Activated CD4-positive, alpha-beta T cell treated with anti-CD3 and anti-CD28 coated beads, Interleukin-10, Interleukin-2, amounts not matched to agents 100 ng/mL and 50 ng/mL, durations not matched to agents 16 hours and 8 hours (primary cell): Measurements from ENCODE around the gene ATP8A1.
"Not testable (repeated sequence)": the region's sequence is repeated elsewhere in the genome, so short reads cannot be mapped to it uniquely, and the experiment has no call there.

ENCODE experiments used
- DNase-seq: peaks from one replicate; pipeline ENCODE4 v3.0.0-alpha.2; 2020

ATP8A1 gene

DNA sequence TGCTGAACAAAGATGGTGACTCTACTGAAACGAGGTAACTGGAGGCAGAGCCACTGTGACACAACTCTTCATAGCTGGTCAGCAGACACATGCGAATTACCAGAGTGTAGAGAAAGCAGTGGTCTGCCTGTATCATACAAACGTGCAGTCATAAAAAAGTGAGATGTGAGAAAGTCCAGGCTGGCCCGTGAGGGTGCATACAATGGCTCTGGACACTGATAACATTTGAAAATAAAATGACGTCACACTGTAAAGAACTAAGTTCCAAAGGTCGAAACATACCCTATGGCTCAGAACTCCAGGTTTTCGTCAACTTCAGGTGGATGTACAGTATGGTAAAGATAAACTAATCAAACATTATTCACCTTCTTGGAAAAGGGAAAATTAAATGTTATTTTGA, 163.9 kb downstream of the ATP8A1 start:
- DNase-seq, result no peak

DNA sequence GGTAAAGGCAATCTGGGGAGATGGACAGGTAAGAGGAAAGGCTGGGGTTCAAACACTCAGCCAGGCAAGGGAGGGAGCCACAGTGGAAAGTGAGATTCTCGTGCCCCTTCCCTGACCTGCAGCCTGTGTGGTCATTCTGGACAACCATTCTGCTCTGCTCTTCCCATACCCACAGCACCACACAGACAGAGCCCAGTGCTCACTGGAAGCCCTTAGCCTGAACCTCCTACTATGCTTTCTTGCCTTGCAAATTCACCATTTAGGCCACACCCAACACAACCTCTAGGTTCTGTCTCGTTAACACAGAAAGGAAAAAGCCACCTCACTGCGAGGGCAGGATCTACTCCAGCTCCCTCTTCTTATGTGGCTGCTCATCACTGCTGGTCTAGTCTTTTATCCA, 166.9 kb downstream of the ATP8A1 start:
- DNase-seq, result no peak

DNA sequence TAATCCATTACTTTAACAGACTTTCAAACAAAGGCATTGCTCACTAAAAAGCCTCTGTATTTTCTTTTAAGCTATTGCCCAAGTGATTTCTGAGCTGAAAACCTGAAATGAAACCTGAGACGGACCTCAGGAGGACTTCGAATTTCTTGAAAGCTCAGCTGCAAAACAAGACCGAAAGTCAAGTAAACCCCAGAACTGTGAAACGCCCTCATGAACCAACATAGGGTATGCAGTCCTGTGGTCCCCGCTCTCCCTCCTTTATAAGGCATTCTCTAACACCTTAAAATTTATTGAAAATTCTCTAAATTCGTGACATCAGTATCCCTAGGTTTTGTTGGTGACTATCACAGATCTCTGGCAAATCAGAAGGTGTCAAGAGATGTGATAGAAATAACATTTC, 167.8 kb downstream of the ATP8A1 start:
- DNase-seq, result no peak

DNA sequence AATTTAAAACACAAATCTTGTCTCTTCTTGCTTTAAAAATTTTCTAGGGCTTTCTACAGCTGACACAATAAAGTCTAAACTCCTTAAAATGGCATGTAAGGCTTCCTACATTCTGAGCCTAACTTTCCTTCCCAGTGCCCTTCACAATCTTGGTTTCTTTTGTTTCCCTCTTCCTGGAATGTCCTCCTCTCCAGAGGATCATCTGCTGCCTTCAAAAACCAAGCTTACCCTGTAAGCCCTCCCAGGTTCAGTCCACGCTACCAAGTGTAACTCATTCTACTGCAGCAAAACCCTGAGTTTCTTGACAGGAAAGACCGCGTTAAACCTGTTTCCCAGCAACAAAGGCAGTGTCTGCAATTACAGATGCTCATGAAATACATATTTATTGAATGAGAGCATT, 168.4 kb downstream of the ATP8A1 start:
- DNase-seq, result no peak

DNA sequence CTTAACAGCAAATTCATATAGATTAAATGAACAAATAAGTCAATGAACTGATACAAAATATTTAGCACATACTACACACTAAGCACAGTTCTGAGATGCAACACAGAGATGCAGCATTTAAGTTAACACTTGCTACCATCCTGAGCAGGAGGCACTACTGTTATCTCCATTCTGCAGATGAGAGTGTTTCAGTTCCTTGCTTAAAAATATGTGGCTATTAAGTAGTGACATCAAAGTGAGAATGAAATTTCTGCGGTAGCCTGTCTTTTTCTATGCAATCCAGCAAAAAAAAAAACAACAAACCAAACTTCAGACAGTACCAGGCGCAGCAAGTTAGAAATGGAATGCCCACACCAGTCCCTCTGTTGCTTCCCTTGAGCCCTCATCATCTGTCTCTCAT, 168.8 kb downstream of the ATP8A1 start:
- DNase-seq, result no peak

DNA sequence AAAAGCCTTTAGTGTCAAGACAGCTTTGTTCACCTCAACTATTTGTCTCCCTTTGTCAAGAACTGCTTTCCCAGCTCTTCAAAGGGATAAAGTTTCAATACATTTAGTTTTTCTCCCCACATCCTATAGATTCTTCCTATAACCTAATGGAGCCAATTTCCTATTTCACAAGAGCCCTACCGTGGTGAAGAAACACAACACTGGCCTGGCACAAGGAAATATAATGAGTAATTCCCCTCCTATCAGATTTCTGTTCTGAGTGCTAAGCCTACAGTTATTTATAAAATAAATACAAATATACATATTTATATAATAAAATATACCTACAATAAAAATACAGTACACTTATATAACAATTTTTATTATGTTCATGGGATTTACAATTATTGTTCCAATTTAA, 169.7 kb downstream of the ATP8A1 start:
- DNase-seq, result no peak

DNA sequence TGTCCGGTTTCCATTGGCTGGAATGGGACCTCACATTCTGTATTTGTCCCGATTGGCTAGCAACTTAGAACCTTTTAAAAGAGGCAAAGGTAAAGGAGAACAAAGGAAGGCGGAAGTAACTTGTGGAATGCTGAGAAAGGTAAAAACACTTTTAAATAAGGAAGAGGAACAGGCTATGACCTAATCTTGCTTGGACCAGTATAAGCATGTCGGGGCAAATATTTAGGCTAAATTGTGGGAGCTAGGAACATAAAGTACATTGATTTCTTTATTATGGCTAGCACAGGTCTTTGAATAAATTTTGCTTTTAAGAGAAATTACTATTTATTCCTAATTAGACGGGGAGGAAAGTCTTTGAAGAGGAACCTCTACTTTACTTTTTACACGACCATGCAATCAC, 170.7 kb downstream of the ATP8A1 start:
- DNase-seq, result not testable (repeated sequence)

DNA sequence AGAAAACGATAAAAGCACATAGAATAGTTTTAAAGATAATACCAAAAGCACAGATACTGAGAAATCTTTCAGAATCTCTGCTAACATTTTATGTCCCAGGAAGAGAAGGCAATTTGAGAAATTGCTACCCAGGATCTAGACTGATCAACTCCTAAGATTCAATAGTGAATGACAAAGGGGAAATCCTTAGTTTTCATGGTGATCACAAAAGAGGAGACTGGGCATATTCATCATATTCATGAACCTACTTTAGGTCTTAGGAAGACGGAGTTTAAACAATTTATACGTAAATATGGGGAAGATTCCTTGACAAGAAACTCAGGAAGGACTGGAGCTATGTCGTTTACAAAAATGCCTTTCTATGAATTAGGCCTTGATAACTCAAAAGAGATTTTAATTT, 172.3 kb downstream of the ATP8A1 start:
- no peak for DNase-seq

DNA sequence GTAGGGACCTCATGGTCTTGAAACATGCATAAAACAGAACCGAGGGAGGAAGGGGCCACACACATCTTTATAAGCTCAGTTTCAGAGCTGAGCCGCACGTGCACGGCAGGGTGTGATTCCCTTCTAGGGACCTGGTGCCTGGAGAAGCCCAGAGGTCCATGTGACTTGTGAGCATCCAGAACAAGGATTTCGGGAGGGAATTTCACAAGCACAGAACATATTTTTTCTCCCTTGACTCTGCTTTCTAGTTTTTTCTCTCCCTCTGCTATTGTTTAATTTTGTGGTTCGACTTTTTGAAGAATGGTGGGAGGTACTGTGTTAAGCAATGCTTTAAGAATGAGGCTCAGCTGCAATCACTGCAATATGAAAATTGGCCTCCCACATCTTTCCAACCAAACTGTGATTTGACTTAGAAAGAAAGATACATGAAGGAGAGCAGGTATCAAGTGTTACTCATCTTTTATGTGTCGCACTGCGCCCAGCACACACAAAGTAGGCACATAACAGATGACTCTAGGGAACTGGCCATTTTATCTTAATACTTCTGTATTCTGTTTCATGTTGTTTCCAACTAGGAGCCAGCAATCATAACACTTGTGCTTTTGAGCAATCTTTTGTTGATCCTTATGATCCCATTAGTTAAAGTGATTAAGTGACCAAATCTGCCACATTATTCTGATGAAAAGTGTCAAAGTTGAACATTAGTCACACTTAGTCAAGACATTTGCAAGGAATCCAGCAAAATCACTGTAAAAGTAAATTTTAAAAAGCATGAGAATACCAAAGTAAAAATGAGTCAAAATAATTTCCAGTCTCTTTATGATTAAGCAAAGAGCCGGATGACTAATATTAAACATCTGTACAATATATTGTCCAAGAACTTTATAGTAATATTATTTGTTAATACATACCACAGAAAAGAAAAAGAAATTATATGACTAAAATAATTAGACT, 173.2 kb downstream of the ATP8A1 start:
- no peak for DNase-seq

DNA sequence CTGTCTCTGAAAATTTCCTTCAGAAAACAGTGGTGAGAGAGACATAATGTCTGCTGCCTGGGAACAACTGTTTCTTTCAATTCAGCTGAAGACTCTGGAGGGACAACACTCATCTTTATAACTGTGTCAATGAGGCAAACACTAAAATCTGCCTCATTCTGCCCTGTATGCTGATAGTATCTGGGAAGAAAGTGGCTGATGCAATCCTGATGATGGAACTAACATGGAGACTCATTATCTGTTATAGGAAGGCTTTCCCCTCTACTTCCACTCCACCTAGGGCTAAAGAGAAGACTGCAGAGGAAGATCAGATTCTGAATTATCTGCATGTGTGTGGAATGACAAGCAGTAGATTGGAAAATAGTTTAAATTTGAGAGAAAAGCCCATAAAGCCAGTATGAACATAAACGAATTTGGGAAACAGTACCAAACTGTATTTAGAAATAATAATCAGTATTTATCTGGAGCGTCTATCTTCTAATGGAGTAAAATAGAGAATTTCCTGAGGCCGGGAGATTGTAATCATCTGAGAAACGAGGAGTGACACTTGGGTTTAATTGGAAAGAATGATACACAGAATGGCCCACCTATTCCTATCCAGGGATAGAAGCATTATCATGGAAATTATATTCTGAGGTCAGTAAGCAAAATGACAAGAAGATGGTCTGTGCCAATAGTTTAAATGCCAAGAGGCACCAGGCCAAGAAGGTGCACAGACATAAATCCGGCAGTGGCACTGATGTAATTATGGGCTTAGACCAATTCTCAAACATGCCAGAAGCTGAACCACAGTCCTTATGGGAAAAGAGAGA, 174.2 kb downstream of the ATP8A1 start:
- DNase-seq, result no peak

DNA sequence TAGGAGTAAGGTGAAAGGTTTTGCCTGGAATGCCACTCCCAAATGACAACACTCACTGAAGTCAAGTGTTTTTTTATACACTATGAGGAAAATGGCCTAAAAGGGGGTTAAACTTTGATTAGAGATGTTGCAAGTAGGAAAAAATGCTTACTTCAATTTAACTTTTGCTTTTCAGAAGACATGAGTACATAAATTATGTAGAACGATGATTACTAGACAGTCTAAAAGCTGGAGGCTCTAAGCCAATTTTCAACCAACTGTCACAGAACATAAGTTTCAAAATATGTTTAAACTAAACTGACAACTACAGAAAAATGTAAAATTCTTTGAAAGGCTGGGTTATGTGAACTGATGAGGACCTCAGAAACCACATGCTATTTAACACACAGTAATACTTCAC, 176.2 kb downstream of the ATP8A1 start:
- no peak for DNase-seq

DNA sequence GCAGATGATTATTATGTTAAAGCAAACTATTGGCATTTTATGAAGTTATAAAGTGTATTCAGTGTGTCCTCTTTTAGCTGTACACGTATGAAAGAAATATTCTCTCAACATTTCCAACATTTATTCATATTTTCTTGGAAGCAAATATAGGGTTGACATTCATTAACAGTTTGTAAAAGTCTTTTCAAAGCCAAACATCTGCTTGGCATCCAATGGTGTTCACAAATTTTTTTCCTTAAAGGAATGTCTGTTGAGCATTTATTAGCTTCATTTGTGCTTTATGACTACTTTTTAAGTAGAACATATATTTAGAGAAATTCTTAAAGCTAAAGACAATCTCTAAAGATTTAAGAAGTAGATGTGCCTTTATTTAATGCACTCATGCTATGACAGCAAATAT, 176.6 kb downstream of the ATP8A1 start:
- no peak for DNase-seq

DNA sequence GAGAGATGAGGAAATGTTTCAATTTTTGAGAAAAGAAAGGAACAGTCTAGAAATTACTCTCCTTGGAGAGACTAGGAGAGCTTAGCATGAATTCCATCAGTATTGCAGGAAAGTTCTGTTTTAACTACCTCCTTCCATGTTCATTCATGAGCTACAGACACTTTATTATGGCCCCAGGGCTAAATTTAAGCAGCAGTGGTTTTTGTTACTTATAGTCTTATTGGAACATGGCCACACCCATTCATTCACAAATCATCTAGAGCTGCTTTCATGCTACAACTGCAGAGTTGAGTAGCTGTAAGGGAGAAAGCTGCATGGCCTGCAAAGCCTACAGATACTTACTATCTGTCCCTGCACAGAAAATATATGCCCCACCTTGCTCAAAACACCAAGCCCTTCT, 178.0 kb downstream of the ATP8A1 start:
- no peak for DNase-seq

DNA sequence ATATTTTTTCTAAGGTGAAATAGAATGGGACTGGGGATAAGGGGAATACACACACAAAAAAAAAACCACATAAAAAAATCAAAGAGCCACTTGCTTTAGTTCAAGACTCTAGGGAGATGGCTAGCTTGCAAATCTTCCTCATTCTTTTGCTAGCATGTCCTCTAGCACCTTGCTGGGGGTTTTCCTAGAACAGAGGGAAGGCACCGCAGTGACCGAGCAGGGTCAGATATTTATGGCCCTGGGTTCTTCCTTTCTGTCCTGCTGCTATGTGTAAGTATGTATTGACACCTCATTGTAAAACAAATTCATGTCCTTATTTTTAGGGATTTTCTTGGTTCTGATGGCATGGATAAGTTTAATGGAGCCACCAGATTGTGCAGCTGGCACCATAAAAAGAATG, 178.4 kb downstream of the ATP8A1 start:
- DNase-seq, result no peak

DNA sequence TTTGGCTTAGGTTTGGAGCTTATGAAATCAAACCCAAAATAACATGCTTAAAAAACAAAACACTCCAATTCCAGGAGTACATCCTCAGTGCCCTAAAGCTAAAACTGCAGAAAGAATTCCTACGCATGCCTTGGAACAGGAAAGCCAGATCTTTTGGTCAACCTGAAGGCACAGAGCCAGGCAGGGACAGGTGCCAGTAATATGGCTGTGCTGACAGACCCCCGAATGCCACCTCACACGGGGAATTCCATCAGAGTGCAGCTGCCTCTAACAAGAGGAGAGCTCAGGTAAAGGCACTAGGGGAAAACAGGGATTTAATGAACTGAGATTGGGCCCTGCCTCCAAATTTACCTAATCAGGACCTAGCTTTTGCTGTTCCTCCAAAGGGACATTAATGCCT, 182.5 kb downstream of the ATP8A1 start:
- no peak for DNase-seq

DNA sequence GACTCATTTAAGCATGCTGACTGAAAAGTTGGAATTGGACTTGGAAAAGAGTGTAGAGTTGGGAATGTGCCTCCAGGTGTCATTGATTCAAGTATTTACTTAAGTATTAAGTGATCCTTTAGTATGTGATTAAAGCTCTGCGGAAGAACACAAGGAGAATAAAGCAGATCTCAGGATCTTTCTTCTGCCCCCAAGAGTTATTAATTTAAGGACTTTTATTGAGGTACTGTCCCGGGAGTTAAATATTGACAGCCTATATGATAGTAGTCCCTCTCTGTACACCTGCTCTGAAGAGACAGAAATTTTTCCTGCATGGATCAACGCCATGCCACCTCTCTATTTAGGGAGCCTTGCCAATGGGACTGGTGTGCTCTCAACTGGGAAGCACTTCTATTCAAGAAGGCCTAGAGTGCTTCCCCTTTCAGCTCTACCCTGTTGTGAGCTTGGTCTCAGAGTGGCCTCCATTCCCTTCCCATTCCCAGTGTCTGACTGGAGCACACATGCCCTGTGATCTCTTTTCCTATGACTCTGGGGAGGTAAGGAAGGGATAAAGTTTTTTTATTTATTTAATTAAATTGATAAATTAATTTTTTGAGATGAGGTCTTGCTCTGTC, 183.7 kb downstream of the ATP8A1 start:
- no peak for DNase-seq

DNA sequence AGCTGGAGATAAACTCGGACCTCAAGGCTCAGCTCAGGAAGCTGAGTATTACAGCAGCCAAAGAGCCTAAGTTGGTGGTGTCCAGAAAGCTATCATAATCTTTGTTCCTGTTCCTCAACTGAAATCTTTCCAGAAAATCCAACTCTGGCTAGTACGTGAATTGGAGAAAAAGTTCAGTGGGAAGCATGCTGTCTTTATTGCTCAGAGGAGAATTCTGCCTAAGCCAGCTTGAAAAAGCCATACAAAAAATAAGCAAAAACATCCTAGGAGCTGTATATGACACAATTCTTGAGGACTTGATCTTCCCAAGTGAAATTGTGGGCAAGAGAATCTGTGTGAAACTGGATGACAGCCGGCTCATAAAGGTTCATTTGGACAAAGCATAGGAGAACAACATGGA, 185.0 kb downstream of the ATP8A1 start:
- DNase-seq, result no peak

DNA sequence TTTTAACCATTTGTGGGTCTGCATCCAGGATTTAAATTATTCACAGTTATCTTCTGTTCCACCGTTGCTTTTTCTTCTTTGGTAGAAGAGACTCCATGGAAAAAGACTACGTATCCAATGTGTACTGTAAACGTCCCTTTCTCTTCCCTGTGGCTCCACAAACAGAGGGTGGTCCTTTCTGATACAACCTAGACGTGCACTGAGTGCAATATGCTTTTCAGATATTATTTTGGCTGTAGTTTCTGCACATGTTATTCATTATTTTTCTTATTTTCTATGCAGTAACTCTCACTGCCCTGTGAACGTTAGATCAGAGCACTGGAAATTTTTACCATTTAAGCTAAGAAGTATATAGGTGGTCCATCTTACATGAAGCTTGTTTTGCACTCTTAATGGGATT, 186.9 kb downstream of the ATP8A1 start:
- DNase-seq, result no peak

DNA sequence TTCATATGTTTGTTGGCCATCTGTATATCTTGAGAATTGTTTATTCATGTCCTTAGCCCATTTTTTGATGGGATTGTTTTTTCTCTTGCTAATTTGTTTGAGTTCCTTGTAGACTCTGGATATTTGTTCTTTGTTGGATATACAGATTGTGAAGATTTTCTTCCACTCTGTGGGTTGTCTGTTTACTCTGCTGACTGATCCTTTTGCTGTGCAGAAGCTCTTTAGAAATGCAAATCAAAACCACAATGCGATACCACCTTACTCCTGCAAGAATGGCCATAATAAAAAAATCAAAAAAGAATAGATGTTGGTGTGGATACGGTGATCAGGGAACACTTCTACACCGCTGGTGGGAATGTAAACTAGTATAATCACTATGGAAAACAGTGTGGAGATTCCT, 189.1 kb downstream of the ATP8A1 start:
- not testable (repeated sequence) for DNase-seq

DNA sequence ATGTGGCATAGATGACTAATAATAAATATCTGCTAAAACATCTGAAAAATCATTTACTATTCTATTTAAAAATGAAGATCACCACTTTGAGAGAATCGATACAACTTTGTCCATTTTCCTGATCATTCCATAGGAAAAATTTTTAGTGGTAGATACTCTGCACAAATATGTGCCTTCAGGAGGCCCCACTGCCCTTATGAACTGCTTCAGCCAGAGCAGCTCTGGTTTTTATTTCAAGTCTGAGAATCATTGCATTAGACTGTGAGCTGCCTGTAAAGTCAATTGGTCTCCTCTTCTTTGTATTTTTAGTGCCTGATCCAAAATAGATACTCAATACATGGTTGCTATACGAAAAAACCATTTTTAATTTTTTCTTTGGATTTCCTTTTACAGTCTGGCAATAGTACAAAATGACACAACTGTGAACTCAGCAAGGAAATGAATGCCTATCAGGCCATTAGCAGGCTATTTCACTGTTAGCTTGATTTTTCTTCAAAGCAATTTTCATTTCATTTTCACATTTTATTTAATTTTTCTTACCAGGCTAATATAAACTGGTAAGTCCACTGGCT, 190.5 kb downstream of the ATP8A1 start:
- no peak for DNase-seq

DNA sequence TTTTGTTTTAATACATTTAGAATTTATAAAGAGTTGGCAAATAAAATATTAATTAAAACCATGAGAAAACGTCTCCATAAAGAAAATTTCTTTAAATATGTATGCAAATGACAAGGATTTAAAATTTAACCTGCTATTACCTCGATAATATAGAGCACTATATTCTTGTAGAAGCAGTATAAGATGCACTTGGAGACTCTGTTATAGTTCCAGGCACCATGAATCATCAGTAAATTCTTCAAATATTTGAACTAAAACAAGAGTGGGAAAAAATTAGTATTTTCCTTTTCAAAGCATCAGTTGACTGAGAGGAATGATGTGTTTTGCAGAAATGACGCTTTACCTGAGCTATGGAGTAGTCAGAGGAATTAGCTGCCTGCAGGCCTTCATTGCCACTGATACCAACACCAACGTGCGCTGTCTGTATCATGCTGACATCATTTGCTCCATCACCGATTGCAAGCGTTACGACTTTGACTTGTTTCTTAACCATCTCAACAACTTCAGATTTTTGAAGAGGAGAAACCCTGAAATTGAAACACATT, 192.3 kb downstream of the ATP8A1 start:
- no peak for DNase-seq

DNA sequence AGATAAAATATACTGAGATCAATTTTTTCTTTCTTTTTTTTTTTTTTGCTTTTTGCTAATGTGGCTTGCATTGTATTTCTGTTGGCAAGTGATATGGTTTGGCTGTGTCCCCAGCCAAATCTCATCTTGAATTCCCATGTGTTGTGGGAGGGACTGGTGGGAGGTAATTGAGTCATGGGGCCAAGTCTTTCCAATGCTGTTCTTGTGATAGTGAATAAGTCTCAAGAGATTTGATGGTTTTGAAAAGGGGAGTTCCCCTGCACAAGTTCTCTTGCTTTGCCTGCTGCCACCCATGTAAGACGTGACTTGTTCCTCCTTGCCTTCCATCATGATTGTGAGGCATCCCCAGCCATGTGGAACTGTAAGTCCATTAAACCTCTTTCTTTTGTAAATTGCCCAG, 195.7 kb downstream of the ATP8A1 start:
- DNase-seq, result not testable (repeated sequence)

DNA sequence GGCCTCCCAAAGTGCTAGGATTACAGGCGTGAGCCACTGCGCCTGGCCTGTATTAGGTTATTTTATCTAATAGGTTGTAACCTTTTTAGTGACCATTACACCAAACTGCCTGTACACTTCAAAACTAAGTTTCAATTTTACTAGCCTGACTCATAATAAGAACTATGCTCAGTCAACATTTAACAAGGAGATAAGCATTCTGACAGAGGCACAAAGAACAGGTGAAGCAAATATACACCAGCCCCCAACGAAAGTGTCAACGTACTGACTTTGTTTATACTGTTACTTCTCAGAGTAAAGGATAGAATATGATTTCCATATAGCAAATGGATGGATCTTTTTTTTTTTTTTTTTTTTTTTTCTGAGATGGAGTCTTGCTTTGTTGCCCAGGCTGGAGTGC, 196.9 kb downstream of the ATP8A1 start:
- peak; percentile 59 for DNase-seq
